Smooth muscle cell (in vitro differentiated cells): ENCODE data around the gene RIBC2. TPM values are rescaled to one million over a fixed set of nuclear protein-coding genes. Genes with fewer than 3 reads are reported as not detected.

Experiments used
- DNase-seq: peaks from one replicate; lab custom pipeline; 2025; ENCODE audit not compliant: unreplicated experiment; lab: John Stamatoyannopoulos, UW
- H2AFZ ChIP-seq: fragments of 200-600 bp; sonication (generic); 2 replicates; pipeline ENCODE4 v1.6.0; 2016; ENCODE audit warnings: antibody characterized with exemption, low read depth, mild to moderate bottlenecking
- H3F3A ChIP-seq: fragments of 200-600 bp; sonication (generic); 2 replicates; pipeline ENCODE4 v1.6.0; 2017; ENCODE audit warnings: antibody characterized with exemption, low read depth
- H3K27ac ChIP-seq: fragments of 200-600 bp; sonication (generic); 2 replicates; pipeline ENCODE4 v1.5.1; 2016; ENCODE audit warnings: low read depth, mild to moderate bottlenecking
- H3K27me3 ChIP-seq: fragments of 200-600 bp; sonication (generic); 2 replicates; pipeline ENCODE4 v1.6.1; 2016; ENCODE audit warnings: low read depth, mild to moderate bottlenecking
- H3K36me3 ChIP-seq: fragments of 200-600 bp; sonication (generic); 2 replicates; pipeline ENCODE4 v1.5.1; 2016; ENCODE audit warnings: low read depth
- H3K4me1 ChIP-seq: fragments of 200-600 bp; sonication (generic); 2 replicates; pipeline ENCODE4 v1.5.1; 2016; ENCODE audit warnings: low read depth
- H3K4me2 ChIP-seq: fragments of 200-600 bp; sonication (generic); 2 replicates; pipeline ENCODE4 v1.6.0; 2016; ENCODE audit warnings: mild to moderate bottlenecking
- H3K4me3 ChIP-seq: fragments of 200-600 bp; sonication (generic); 2 replicates; pipeline ENCODE4 v1.5.1; 2016; ENCODE audit warnings: mild to moderate bottlenecking
- H3K79me2 ChIP-seq: fragments of 200-600 bp; sonication (generic); 2 replicates; pipeline ENCODE4 v1.6.0; 2016; ENCODE audit warnings: low read depth, mild to moderate bottlenecking
- H3K9ac ChIP-seq: fragments of 200-600 bp; sonication (generic); 2 replicates; pipeline ENCODE4 v1.6.0; 2016; ENCODE audit warnings: low read depth
- H3K9me3 ChIP-seq: fragments of 200-600 bp; sonication (generic); replicated peaks from 2 replicates; pipeline ENCODE4 v1.5.1; 2016; ENCODE audit warnings: low read depth
- H4K20me1 ChIP-seq: fragments of 200-600 bp; sonication (generic); 2 replicates; pipeline ENCODE4 v1.6.0; 2016; ENCODE audit warnings: low read depth
- WGBS: methylation state at CpG from one replicate; pipeline ENCODE4 v1.1.7; 2016; ENCODE audit warnings: low lambda C conversion rate; 5-methylcytosine and 5-hydroxymethylcytosine counted together
- polyA plus RNA-seq: library from polyadenylated mRNA; unstranded; fragments of >200 nt; fragmentation: Nextera tagmentation; extraction: Ambion mirVana; gene quantifications from 2 replicates; pipeline ENCODE4 v1.2.1, GENCODE V29; 2016
- total RNA-seq: library from RNA; depleted of rRNA; stranded (reverse); fragments of >200 nt; gene quantifications from 2 replicates; pipeline ENCODE4 v1.2.3, GENCODE V29; 2014
- TF ChIP-seq, protein P1 (sequence below): fragments of 200-600 bp; sonication (generic); IDR thresholded peaks from 2 replicates; pipeline ENCODE4 v1.5.1; 2017; ENCODE audit warnings: borderline replicate concordance, mild to moderate bottlenecking, antibody characterized with exemption; ENCODE audit not compliant: insufficient read depth, poor library complexity, severe bottlenecking

The RIBC2 gene
- total and polyA plus RNA-seq, 2 experiments from 2014 or later = 1.6 to 2.6 TPM

- H3K9me3 ChIP-seq = no peaks in the 10 kb centered on the region
- H3K4me1 ChIP-seq = no peaks in the 10 kb centered on the region
- no peak overlapping the region for H3K4me3 ChIP-seq
- H3K9ac ChIP-seq = no peak overlapping the region
- H4K20me1 ChIP-seq = no peaks in the 10 kb centered on the region
- no peak overlapping the region for H2AFZ ChIP-seq
- no peak overlapping the region for H3K27ac ChIP-seq
- no peaks in the 10 kb centered on the region for H3K79me2 ChIP-seq
- H3K4me2 ChIP-seq = no peak overlapping the region
- H3F3A ChIP-seq = no peaks in the 10 kb centered on the region
- TF ChIP-seq, protein P1, sequence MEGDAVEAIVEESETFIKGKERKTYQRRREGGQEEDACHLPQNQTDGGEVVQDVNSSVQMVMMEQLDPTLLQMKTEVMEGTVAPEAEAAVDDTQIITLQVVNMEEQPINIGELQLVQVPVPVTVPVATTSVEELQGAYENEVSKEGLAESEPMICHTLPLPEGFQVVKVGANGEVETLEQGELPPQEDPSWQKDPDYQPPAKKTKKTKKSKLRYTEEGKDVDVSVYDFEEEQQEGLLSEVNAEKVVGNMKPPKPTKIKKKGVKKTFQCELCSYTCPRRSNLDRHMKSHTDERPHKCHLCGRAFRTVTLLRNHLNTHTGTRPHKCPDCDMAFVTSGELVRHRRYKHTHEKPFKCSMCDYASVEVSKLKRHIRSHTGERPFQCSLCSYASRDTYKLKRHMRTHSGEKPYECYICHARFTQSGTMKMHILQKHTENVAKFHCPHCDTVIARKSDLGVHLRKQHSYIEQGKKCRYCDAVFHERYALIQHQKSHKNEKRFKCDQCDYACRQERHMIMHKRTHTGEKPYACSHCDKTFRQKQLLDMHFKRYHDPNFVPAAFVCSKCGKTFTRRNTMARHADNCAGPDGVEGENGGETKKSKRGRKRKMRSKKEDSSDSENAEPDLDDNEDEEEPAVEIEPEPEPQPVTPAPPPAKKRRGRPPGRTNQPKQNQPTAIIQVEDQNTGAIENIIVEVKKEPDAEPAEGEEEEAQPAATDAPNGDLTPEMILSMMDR = no peak
- no peaks in the 10 kb centered on the region for H3K36me3 ChIP-seq
- DNase-seq = no peak
- WGBS = 88% methylated on average over 23 of the region's 23 CpGs
- no peaks in the 10 kb centered on the region for H3K27me3 ChIP-seq
Measured at GRCh38 chr22:45425531-45426265, 12.2 kb downstream of the RIBC2 start.

DNA sequence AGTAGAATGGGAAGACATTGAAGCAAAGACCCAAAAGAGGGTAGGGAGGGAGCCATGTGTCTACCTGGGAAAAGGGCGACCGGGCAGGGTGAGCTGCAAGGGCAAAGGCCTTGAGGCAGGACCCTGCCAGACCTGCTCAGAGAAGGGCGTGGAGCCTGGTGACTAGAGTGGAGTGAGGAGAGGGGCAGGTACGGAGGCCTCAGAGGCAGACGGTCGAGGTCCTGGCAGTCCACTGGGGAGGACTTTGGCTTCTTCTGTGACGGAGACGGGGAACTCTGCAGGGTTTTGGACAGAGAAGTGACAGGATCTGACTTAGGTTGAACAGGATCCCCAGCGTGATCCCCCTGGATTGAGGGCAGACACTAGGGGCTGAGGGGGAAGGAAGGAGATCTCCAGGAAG lies 12.9 kb downstream of the RIBC2 start:
- Histone ChIP-seq H3K9ac (no peak overlapping the region), H3K79me2 (no peaks in the 10 kb centered on the region), H3K36me3 (no peaks in the 10 kb centered on the region), H3K9me3 (no peaks in the 10 kb centered on the region), H3K4me3 (no peak overlapping the region), H4K20me1 (no peaks in the 10 kb centered on the region), H3K4me1 (no peaks in the 10 kb centered on the region), H3K4me2 (no peak overlapping the region), H3K27me3 (no peaks in the 10 kb centered on the region), H2AFZ (no peak overlapping the region), H3F3A (no peaks in the 10 kb centered on the region), H3K27ac (no peak overlapping the region)
- WGBS = 94% methylated on average over 9 of the region's 9 CpGs
- DNase-seq = no peak
- TF ChIP-seq, protein P1 = no peak

GRCh38 chr22:45427114-45427513 lies 13.6 kb downstream of the RIBC2 start:
- WGBS = 48% methylated on average over 2 of the region's 2 CpGs
- no peaks in the 10 kb centered on the region for H3K79me2 ChIP-seq
- H4K20me1 ChIP-seq = no peaks in the 10 kb centered on the region
- H3K4me2 ChIP-seq = no peak overlapping the region
- no peak overlapping the region for H2AFZ ChIP-seq
- no peaks in the 10 kb centered on the region for H3K9me3 ChIP-seq
- H3K4me1 ChIP-seq = no peaks in the 10 kb centered on the region
- no peak overlapping the region for H3K4me3 ChIP-seq
- no peak for DNase-seq
- H3K36me3 ChIP-seq = no peaks in the 10 kb centered on the region
- H3F3A ChIP-seq = no peaks in the 10 kb centered on the region
- no peak overlapping the region for H3K9ac ChIP-seq
- no peaks in the 10 kb centered on the region for H3K27me3 ChIP-seq
- TF ChIP-seq, protein P1 = no peak
- H3K27ac ChIP-seq = no peak overlapping the region
